Loucy (cell line): ENCODE data around the gene ZBTB20.

Experiments used
- H2AFZ ChIP-seq: fragments of 200-600 bp; sonication (generic); 2 replicates; pipeline ENCODE4 v1.6.0; 2016; ENCODE audit warnings: antibody characterized with exemption, mild to moderate bottlenecking, low read length, moderate library complexity
- H3F3A ChIP-seq: fragments of 200-600 bp; 2 replicates; pipeline ENCODE4 v1.6.0; 2016; ENCODE audit warnings: antibody characterized with exemption, low read depth, mild to moderate bottlenecking
- H3K27me3 ChIP-seq: fragments of 200-600 bp; sonication (generic); 2 replicates; pipeline ENCODE4 v1.6.1; 2014; ENCODE audit warnings: low read length, mild to moderate bottlenecking; ENCODE audit not compliant: insufficient read depth, poor library complexity, severe bottlenecking
- H3K36me3 ChIP-seq: fragments of 200-600 bp; sonication (generic); 2 replicates; pipeline ENCODE4 v1.6.1; 2016; ENCODE audit warnings: low read length; ENCODE audit not compliant: insufficient read depth
- H3K4me1 ChIP-seq: fragments of 200-600 bp; sonication (generic); 2 replicates; pipeline ENCODE4 v1.5.1; 2014; ENCODE audit warnings: low read length, mild to moderate bottlenecking; ENCODE audit not compliant: insufficient read depth, poor library complexity, severe bottlenecking
- H3K4me2 ChIP-seq: fragments of 200-600 bp; sonication (generic); 2 replicates; pipeline ENCODE4 v1.6.0; 2014; ENCODE audit warnings: antibody characterized with exemption, low read length, low read depth, mild to moderate bottlenecking; ENCODE audit not compliant: poor library complexity, severe bottlenecking
- H3K4me3 ChIP-seq: fragments of 200-600 bp; sonication (generic); 2 replicates; pipeline ENCODE4 v1.5.1; 2014; ENCODE audit warnings: low read length, mild to moderate bottlenecking, mixed read lengths; ENCODE audit not compliant: poor library complexity, severe bottlenecking
- H3K79me2 ChIP-seq: fragments of 200-600 bp; sonication (generic); 2 replicates; pipeline ENCODE4 v1.6.1; 2014; ENCODE audit warnings: low read length; ENCODE audit not compliant: insufficient read depth
- H3K9ac ChIP-seq: fragments of 200-600 bp; sonication (generic); 2 replicates; pipeline ENCODE4 v1.6.0; 2014; ENCODE audit warnings: mild to moderate bottlenecking, low read depth, low read length, moderate library complexity; ENCODE audit not compliant: poor library complexity, severe bottlenecking
- H3K9me2 ChIP-seq: fragments of 200-600 bp; sonication (generic); replicated peaks from 2 replicates; pipeline ENCODE4 v1.6.1; 2016; ENCODE audit warnings: low read depth, low read length, mixed read lengths
- H3K9me3 ChIP-seq: fragments of 200-600 bp; sonication (generic); 2 replicates; pipeline ENCODE4 v1.6.1; 2014; ENCODE audit warnings: mild to moderate bottlenecking, antibody characterized with exemption, low read length, low read depth; ENCODE audit not compliant: insufficient read depth
- H4K20me1 ChIP-seq: fragments of 200-600 bp; sonication (generic); 2 replicates; pipeline ENCODE4 v1.6.0; 2014; ENCODE audit warnings: antibody characterized with exemption, low read length, mild to moderate bottlenecking; ENCODE audit not compliant: insufficient read depth, poor library complexity, severe bottlenecking
- EZH2phosphoT487 ChIP-seq: fragments of 200-600 bp; IDR thresholded peaks from 2 replicates; pipeline ENCODE4 v1.6.1; 2018; ENCODE audit warnings: antibody characterized with exemption, mild to moderate bottlenecking, moderate library complexity, borderline replicate concordance
- TF ChIP-seq, protein P1 (sequence below): fragments of 200-600 bp; sonication (generic); conservative IDR thresholded peaks from 2 replicates; pipeline ENCODE4 v1.5.1; 2014; ENCODE audit warnings: mild to moderate bottlenecking, antibody characterized with exemption, low read length

The ZBTB20 gene

DNA sequence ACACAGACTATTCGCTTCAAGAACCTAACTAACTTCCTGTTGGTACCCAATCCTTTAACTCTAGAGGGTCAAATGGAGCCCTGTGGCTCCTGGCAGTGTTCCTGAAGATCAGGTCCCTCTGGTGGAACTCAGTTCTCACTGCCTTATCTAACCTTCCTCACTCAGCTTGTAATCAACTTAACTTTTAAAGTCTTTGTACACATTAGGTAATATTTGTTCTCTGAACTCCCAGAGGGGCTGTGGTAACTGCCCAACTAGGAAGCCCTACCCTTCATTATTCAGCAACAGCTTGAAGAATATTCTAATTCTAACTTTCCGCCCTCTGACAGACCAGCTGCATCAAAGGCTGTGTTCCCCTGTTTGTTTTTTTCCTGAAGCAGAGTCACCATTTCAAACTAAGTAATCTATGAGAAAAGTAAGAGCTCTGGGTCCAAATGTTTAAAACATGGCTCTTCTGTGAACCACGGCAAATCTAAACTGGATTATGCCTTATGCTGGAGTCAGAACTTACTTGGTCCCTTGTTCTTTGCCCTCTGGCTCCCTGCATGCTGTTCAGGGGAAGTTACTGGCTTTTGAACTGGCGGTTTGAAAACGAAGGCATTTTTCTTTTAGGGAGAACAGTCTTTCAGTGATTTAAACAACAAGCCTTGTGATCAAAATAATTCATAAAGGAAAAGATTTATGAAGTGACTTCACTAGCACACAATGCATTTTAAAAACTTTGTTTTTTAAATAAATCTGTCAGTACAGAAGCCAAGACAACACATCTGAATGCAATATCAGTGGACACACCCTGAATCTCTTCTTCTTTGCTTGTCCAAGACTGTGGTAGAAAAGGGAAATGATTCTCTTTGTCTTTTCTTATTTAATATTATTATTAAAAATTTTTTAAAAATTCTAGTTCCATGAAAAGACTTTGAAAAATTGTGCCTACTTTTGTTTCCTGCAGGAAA is 487.7 kb downstream of the ZBTB20 start:
- Histone ChIP-seq H3K9me3 (no peaks in the 10 kb centered on the region), H3K9ac (no peak overlapping the region), H2AFZ (no peak overlapping the region), H3K27me3 (no peaks in the 10 kb centered on the region), H3K36me3 (no peaks in the 10 kb centered on the region), H3K4me3 (no peak overlapping the region), H3K4me2 (no peak overlapping the region), H3K4me1 (peaks cover 4% of the 10 kb centered on the region), H3K9me2 (no peaks in the 10 kb centered on the region), H4K20me1 (no peaks in the 10 kb centered on the region), H3K79me2 (no peaks in the 10 kb centered on the region), H3F3A (no peaks in the 10 kb centered on the region)
- TF ChIP-seq, protein P1, sequence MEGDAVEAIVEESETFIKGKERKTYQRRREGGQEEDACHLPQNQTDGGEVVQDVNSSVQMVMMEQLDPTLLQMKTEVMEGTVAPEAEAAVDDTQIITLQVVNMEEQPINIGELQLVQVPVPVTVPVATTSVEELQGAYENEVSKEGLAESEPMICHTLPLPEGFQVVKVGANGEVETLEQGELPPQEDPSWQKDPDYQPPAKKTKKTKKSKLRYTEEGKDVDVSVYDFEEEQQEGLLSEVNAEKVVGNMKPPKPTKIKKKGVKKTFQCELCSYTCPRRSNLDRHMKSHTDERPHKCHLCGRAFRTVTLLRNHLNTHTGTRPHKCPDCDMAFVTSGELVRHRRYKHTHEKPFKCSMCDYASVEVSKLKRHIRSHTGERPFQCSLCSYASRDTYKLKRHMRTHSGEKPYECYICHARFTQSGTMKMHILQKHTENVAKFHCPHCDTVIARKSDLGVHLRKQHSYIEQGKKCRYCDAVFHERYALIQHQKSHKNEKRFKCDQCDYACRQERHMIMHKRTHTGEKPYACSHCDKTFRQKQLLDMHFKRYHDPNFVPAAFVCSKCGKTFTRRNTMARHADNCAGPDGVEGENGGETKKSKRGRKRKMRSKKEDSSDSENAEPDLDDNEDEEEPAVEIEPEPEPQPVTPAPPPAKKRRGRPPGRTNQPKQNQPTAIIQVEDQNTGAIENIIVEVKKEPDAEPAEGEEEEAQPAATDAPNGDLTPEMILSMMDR: peak; percentile 18; the same call in 1 of the 2 replicates
- no peak for TF ChIP-seq EZH2phosphoT487

DNA sequence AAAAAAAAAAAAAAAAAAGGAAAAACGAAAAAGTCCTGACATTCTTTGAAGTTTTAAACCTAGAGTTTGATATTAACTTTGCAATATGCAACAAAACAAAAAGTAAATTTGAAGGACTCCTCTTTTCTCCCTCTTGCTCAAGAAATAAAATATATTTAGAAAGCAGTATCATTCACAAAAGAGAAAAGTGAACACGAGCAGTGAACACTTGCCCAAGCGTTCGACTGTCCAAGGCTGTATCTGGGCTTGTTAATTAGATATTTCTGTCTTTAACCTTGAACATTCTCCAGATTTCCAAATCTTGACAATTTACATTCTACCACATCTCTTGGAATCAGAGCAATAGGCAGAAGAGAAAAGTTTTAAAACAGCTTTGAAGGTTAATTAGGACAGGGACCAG is 495.5 kb downstream of the ZBTB20 start:
- Histone ChIP-seq H3K4me3 (no peak overlapping the region), H3K9ac (no peak overlapping the region), H3K27me3 (no peaks in the 10 kb centered on the region), H4K20me1 (no peaks in the 10 kb centered on the region), H3K4me1 (no peaks in the 10 kb centered on the region), H3K79me2 (no peaks in the 10 kb centered on the region), H2AFZ (no peak overlapping the region), H3K9me2 (no peaks in the 10 kb centered on the region), H3F3A (no peaks in the 10 kb centered on the region), H3K36me3 (no peaks in the 10 kb centered on the region), H3K4me2 (no peak overlapping the region), H3K9me3 (no peaks in the 10 kb centered on the region)
- TF ChIP-seq, protein P1: no peak
- TF ChIP-seq EZH2phosphoT487: no peak

DNA sequence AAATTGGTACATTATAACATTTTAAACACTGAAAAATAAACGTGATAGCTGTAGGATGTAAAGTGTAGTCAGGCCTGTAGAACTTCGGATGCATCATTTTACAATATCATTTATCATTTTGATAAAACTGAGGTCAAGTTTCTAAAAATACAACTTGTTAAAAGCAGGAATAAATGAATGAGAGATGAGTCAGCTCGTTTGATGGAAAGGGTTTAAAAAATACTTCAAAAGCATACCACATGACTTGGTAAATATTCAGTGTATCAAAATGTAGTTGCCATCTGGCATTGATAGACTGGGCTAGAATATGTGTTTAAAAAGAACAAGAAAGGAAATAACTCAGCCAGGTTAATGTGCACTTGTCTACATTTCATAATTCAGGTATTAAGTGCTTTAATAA is 496.3 kb downstream of the ZBTB20 start:
- H3K36me3 ChIP-seq: no peaks in the 10 kb centered on the region
- no peak overlapping the region for H3K4me3 ChIP-seq
- no peak overlapping the region for H2AFZ ChIP-seq
- no peaks in the 10 kb centered on the region for H3K4me1 ChIP-seq
- H3K79me2 ChIP-seq: no peaks in the 10 kb centered on the region
- no peaks in the 10 kb centered on the region for H3K9me3 ChIP-seq
- no peak overlapping the region for H3K4me2 ChIP-seq
- no peaks in the 10 kb centered on the region for H3K27me3 ChIP-seq
- no peaks in the 10 kb centered on the region for H3K9me2 ChIP-seq
- no peak for TF ChIP-seq EZH2phosphoT487
- TF ChIP-seq, protein P1: no peak
- H4K20me1 ChIP-seq: no peaks in the 10 kb centered on the region
- no peak overlapping the region for H3K9ac ChIP-seq
- no peaks in the 10 kb centered on the region for H3F3A ChIP-seq
